ENCODE data around the gene SUN1.

SUN1 gene

GRCh38 chr7:859359-860030, 27.2 kb downstream of the SUN1 start:
- TF ChIP-seq GLIS3 (CRISPR knock-in tag; IDR thresholded peaks at IDR 0.05) (no peak), POU6F1 (CRISPR knock-in tag; IDR thresholded peaks at IDR 0.05; ENCODE audit: borderline replicate concordance, low read depth) (no peak), CSRNP3 (CRISPR knock-in tag; IDR thresholded peaks at IDR 0.05) (no peak), PPARA (CRISPR knock-in tag; IDR thresholded peaks at IDR 0.05; ENCODE audit: borderline replicate concordance) (no peak), SNAI2 (CRISPR knock-in tag; IDR thresholded peaks at IDR 0.05) (no peak), TOX (CRISPR knock-in tag; IDR thresholded peaks at IDR 0.05; ENCODE audit: borderline replicate concordance) (no peak), CREB5 (CRISPR knock-in tag; IDR thresholded peaks at IDR 0.05; ENCODE audit: low read depth) (no peak)
- no peak for ATAC-seq

GRCh38 chr7:860149-860548, 27.9 kb downstream of the SUN1 start:
- TF ChIP-seq GLIS3 (CRISPR knock-in tag; IDR thresholded peaks at IDR 0.05) (no peak), POU6F1 (CRISPR knock-in tag; IDR thresholded peaks at IDR 0.05; ENCODE audit: borderline replicate concordance, low read depth) (no peak), PATZ1 (CRISPR knock-in tag; IDR thresholded peaks at IDR 0.05; ENCODE audit: borderline replicate concordance) (no peak), OSR1 (CRISPR knock-in tag; IDR thresholded peaks at IDR 0.05) (no peak), TCF4 (CRISPR knock-in tag; IDR thresholded peaks at IDR 0.05; ENCODE audit: borderline replicate concordance) (no peak), CREB5 (CRISPR knock-in tag; IDR thresholded peaks at IDR 0.05; ENCODE audit: low read depth) (no peak), ZC3H10 (CRISPR knock-in tag; IDR thresholded peaks at IDR 0.05) (no peak), SNAI2 (CRISPR knock-in tag; IDR thresholded peaks at IDR 0.05) (no peak), TOX (CRISPR knock-in tag; IDR thresholded peaks at IDR 0.05; ENCODE audit: borderline replicate concordance) (no peak), RARB (CRISPR knock-in tag; IDR thresholded peaks at IDR 0.05) (no peak), ESRRG (CRISPR knock-in tag; IDR thresholded peaks at IDR 0.05) (no peak), CSDC2 (CRISPR knock-in tag; IDR thresholded peaks at IDR 0.05) (no peak), ZNF8 (CRISPR knock-in tag; IDR thresholded peaks at IDR 0.05) (no peak), ARNTL (CRISPR knock-in tag; IDR thresholded peaks at IDR 0.05; ENCODE audit: borderline replicate concordance, low read depth) (no peak), ZNF70 (CRISPR knock-in tag; IDR thresholded peaks at IDR 0.05) (no peak), CSRNP3 (CRISPR knock-in tag; IDR thresholded peaks at IDR 0.05) (no peak), PPARA (CRISPR knock-in tag; IDR thresholded peaks at IDR 0.05; ENCODE audit: borderline replicate concordance) (no peak), ISL1 (CRISPR knock-in tag; IDR thresholded peaks at IDR 0.05) (no peak), BACH2 (CRISPR knock-in tag; IDR thresholded peaks at IDR 0.05; ENCODE audit: borderline replicate concordance) (no peak), ZNF565 (CRISPR knock-in tag; conservative IDR thresholded peaks at IDR 0.05; ENCODE audit: low read depth) (no peak)
- no peak for ATAC-seq

All from SK-N-SH treated with all-trans-retinoic acid at 6 μM for 48 hours (cell line).